Activated CD8-positive, alpha-beta memory T cell treated with anti-CD3 and anti-CD28 coated beads for 36 hours (primary cell): Measurements from ENCODE around the gene JMJD1C. TPM values are rescaled to one million over a fixed set of nuclear protein-coding genes. Genes with fewer than 3 reads are reported as not detected.
"Not testable (repeated sequence)": the region's sequence is repeated elsewhere in the genome, so short reads cannot be mapped to it uniquely, and the experiment has no call there.

Experiments
- CTCF ChIA-PET: fragments of 350-600 bp; sonication (Branson Sonifier 250); formaldehyde crosslinking; loops from one replicate; lab custom pipeline; 2021; ENCODE audit warnings: antibody characterized with exemption; lab: Charles Lee
- POLR2A ChIA-PET: fragments of 350-600 bp; sonication (Branson Sonifier 250); formaldehyde crosslinking; loops from one replicate; lab custom pipeline; 2021; ENCODE audit warnings: antibody characterized with exemption; lab: Charles Lee
- total RNA-seq, 2 experiments: library from RNA; stranded (reverse); gene quantifications; one replicate each; pipeline ENCODE4 v1.2.3, GENCODE V29; 2021

Gene JMJD1C
- total RNA-seq, 2 experiments from 2014 or later: 41.1 to 43.2 TPM

DNA sequence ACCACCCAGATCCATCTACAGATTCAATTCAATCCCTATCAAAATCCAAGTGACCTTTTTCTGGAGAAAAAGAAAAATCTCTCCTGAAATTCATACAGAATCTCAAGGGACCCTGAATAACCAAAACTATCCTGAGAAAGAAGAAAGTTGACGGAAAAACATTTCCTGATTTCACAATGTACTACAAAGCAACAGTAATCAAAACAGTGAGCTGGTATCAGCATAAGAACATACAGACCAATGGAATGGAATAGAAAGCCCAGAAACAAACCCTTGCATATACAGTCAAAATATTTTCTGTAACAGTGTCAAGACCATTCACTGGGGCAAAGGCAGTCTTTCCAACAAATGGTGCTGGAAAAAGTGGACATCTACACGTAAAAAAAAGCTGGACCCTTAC, 89.9 kb downstream of the JMJD1C start:
- ChIA-PET CTCF (no interaction called here), POLR2A (no interaction called here)

DNA sequence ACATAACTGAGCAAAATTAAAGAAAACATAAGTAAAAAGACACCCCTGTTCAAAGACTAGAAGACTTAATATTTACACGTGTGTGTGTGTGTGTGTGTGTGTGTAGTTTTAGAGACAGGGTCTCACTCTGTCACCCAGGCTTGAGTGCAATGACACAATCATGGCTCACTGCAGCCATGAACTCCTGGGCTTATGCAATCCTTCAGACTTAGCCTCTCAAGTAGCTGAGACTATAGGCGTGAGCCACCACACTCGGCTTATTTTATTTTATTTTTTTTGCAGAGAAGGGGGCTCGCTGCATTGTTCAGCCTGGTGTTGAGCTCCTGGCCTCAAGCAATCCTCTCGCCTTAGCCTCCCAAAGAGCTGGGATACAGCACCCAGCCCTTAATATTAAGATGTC, 90.3 kb downstream of the JMJD1C start:
- ChIA-PET CTCF (interaction anchor here (0.7 kb wide), 1 partner anchor 126 kb away, joined by 3 read pairs; no protein-coding TSS in a partner anchor), POLR2A (interaction anchor here (0.6 kb wide), 1 partner anchor 107 kb away, joined by 9 read pairs; no protein-coding TSS in a partner anchor)

DNA sequence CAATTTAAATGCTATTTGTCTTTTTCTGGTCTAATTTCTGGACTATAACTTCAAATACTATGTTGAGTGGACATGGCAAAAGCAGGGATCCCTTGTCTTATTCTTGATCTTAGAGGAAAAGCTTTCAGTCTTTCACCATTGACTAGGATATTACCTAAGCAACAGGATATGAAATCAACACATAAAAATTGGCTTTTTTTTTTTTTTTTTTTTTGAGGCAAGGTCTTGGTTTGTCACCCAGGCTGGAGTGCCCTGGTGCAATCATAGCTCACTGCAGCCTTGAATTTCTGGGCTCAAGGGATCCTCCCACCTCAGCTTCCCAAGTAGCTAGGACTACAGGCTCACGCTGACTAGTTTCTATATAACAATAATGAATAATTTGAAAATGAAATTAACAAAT, 90.8 kb downstream of the JMJD1C start:
- CTCF ChIA-PET: interaction anchor here (0.7 kb wide), 1 partner anchor 126 kb away, joined by 3 read pairs; no protein-coding TSS in a partner anchor

DNA sequence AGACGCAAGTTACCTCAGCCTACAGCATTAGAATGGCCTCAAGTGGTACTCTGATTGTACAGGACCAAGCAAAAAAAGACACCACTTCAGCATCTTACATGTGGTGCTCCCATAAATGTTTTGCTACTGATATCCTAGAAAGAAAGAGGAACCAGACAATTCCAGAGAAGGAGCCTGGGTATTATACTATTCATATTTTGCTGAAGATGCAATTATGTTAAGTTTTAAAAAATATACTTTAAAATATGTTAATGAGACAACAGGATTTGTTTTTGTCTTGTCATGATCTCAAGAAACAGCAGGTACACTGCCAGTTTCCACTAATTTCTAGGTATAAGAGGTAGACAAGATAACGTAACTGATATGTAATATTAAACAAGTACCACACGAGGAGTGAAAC, 92.6 kb downstream of the JMJD1C start:
- ChIA-PET POLR2A (no interaction called here), CTCF (no interaction called here)

More for the DNA sequence above, 90.8 kb downstream of the JMJD1C start:
- POLR2A ChIA-PET: interaction anchor here (0.6 kb wide), 1 partner anchor 108 kb away, joined by 9 read pairs; no protein-coding TSS in a partner anchor

DNA sequence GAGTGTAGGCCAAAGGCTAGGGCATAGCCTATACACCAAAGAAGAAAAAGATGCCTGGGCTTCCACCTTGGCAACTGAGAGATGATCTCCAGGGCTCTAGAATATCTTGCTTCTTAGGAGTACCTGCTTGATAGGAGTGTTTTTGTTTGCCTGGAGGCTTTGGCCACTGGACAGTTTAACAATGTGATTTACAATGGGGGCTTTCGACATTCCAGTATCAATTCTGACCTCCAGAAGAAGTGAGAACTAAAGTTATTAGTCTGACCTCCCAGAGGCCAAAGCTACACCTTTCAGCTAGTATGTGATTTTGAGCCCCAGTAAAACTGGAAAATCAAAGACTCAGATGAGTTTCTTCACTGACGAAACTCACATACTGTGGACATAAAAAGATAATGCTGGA, 96.1 kb downstream of the JMJD1C start:
- ChIA-PET CTCF (no interaction called here), POLR2A (no interaction called here)

DNA sequence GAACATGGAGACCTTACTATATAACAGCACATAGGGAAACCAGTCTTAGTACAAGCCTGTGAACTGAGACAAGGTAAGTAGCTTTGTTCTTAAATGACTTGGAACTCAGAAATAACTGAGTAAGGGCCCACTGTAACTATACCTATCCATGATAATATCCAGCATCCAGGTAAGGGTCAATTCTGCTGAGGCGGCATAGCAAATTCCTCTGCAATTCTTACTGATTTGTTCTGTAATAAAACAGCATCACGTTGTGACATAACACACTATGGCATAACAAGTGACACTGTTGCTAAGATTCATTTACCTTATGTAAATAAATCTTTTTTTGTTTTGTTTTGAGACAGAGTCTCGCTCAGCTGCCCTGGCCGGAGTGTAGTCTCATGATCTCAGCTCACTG, 97.4 kb downstream of the JMJD1C start:
- ChIA-PET POLR2A (no interaction called here), CTCF (no interaction called here)

DNA sequence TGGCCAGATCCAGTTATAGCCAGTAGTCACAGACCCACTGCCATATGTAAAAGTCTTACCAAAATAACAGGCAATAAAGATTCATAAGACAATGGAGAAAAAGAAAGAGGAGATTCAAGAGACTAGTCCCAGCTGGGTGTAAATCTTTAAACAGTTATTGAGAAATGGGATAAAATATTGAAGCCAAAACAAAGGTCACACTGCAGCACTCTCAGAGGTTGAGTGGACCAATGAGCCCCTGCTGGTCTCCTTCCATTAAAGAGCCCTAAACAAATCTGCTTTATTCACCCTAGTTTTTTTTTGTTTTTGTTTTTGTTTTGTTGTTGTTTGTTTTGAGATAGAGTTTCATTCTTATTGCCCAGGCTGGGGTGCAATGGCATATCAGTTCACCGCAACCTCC, 98.8 kb downstream of the JMJD1C start:
- ChIA-PET POLR2A (no interaction called here), CTCF (interaction anchor here (1.2 kb wide), 1 partner anchor 12 kb away, joined by 3 read pairs; no protein-coding TSS in a partner anchor)

DNA sequence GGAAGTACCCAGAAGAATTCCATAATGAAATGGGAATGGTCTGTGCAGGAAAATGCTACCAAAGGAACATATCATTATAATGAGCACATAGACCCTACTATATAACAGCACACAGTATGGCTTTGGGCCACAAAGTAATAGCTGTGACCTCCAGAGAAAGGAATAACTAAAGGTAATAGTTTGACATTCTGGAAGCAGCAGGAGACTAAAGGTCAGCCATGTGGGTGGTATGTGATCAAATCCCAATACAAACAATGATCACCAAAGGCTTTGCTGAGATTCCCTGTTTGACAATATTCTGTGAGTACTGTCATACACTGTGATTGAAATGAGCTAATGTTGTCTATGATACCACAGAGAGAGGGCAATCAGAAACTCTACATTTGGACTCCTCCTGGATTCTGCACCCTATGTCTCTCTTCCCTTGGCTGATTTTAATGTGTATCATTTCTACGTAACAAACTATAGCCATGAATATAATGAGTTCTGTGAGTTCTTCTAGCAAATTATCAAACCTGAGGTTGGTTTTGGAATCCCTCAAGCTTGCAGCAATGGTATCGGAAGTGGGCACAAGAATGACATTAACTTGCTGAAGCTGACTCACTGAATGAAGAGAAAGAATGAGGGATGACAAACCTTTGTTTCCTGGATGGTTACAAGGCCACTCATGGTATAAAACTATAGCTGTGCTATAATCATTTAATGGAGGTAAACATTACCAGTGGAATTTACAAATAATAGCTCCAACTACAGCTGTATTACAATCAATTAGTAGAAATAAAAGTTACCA, 99.6 kb downstream of the JMJD1C start:
- CTCF ChIA-PET: interaction anchor here (1.2 kb wide), 1 partner anchor 13 kb away, joined by 3 read pairs; no protein-coding TSS in a partner anchor
- POLR2A ChIA-PET: no interaction called here

DNA sequence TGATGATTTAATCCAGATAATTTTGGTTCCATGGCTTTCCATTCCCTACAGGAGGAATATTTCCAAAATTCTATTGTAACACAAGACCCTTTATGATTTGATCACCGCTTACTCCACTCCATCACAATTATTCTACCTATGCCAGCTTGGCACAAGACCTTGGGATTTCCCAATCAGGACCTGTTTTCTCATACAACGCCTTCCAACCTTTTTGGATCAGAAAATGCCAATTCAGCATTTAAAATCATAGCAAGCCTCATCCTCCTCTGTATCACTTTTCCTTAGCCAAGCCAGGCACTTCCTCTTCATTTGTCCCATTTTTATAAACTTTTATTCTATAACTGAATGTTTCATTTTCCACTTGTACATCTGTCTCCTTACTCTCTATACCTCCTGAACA, 100.9 kb downstream of the JMJD1C start:
- CTCF ChIA-PET: no interaction called here
- POLR2A ChIA-PET: no interaction called here

DNA sequence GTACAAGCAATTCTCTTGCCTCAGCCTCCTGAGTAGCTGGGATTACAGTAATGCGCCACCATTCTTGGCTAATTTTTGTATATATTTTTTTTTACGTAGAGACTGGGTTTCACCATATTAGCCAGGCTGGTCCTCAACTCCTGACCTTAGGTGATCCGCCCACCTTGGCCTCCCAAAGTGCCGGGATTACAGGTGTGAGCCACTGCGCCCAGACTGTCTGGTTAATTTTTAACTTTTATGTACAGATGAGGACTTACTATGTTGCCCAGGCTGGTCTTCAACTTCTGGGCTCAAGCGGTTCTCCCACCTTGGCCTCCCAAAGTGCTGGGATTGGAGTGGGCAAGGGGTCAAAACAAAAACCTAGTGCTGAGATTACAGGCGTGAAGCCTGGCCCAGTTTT, 101.8 kb downstream of the JMJD1C start:
- ChIA-PET POLR2A (no interaction called here), CTCF (no interaction called here)

DNA sequence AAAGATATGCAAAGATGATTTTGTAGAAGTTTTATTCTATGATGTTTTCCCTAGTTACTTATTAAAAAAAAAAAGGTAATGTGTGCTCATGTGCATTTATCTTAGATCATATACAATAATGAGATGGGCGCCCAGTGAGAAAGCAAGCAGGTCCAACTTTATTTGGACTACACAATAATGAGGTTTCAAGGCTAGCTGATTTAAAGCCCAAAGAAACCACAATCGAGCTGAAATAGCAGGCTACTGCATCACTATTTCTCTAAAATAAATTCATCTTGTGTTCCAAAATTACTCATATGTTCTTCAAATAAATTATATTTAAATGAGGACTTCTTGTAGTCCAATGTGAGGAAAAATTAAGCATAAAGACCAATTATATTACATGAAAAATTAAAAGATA, 110.1 kb downstream of the JMJD1C start:
- CTCF ChIA-PET: interaction anchor here (0.6 kb wide), 1 partner anchor 93 kb away, joined by 4 read pairs; no protein-coding TSS in a partner anchor
- POLR2A ChIA-PET: no interaction called here

DNA sequence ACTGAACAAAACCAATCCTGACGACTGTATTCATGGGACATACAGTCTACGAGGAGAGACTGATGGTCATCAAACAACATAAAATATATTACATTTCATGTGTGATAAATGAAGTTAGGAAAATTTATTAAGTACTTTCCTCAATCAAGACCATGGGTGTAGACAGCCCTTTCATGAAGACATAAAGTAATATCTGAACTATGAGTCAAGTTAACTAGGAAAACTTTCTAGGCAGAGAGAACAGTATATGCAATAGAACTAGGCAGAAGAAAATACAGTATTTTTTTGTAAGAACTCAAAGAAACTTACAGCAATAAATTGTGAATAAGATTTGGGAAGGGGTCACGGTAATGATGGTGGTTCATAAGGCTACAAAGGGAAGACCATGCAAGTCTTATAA, 112.8 kb downstream of the JMJD1C start:
- POLR2A ChIA-PET: no interaction called here
- CTCF ChIA-PET: no interaction called here

DNA sequence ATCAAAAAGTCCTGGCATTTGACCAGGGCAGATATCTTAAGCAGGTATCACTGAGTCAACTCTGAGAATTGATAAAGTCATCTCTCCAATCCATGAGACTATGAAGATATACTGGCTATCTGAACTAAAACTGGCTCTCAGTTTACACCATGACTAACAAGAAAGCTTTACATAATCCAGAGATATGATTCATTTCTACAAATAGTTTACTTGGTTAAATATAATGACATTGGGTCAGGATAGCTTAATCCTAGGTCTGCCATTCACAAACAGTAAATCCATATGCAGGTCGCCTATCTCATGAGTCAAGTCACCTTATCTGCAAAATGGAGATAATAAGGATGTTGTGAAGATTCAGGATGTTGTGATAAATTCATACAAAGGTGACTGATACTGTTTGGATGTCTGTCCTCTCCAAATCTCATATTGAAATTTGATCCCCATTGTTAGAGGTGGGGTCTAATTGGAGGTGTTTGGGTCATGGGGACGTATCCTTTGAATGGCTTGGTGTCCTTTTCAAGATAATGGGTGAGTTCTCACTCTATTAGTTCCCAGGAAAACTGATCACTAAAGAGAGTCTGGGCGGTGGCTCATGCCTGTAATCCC, 117.4 kb downstream of the JMJD1C start:
- ChIA-PET CTCF (no interaction called here), POLR2A (no interaction called here)

DNA sequence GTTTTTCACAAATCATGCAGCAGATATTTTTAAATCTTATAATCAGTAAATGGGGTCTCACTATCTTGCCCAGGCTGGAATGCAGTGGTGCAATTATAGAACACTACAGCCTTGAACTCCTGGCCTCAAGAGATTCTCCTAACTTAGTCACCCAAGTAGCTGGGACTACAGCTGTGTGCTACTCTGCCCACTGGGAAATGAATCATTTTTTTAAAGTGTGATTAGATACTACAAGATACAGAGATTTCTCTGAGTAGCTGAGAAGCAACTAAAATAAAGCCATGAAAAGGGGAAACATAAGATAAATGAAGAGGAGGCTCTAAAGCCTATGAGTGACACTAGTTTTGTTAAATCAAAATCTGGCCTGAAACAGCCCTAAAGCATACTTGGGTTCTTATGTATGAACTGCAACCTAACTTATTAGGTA, 119.7 kb downstream of the JMJD1C start:
- ChIA-PET CTCF (no interaction called here), POLR2A (no interaction called here)

DNA sequence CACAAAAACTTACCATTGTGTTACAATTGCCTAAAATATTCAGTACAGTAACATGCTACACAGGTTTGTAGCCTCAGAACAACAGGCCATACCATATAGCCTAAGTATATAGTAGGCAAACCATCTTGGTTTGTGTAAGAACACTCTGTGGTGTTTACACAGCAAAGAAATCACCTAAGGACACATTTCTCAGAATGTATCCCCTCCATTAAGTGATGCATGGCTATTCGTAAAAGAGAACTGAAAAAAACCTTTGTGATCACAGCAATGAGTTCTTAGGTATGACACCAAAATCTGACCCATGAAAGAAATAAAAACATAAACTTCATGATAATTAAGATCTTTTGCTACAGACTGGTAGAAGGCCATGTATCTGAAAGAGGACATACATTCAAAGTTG, 121.5 kb downstream of the JMJD1C start:
- POLR2A ChIA-PET: no interaction called here
- CTCF ChIA-PET: no interaction called here

DNA sequence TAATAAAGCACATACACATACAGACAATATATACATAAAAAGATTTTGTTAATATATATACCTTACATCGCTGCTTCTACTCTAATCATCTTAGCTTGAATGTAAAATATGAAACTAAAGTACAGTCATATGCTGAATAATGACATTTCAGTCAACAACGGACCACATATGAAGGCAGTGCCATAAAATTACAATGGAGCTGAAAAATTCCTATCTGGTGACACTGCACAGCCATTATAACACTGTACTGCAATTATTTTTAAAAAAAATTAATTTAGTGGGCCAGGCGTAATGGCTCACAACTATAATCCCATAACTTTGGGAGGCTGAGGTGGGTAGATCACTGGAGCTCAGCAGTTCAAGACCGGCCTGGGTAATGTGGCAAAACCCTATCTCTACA, 122.3 kb downstream of the JMJD1C start:
- ChIA-PET CTCF (no interaction called here), POLR2A (no interaction called here)

DNA sequence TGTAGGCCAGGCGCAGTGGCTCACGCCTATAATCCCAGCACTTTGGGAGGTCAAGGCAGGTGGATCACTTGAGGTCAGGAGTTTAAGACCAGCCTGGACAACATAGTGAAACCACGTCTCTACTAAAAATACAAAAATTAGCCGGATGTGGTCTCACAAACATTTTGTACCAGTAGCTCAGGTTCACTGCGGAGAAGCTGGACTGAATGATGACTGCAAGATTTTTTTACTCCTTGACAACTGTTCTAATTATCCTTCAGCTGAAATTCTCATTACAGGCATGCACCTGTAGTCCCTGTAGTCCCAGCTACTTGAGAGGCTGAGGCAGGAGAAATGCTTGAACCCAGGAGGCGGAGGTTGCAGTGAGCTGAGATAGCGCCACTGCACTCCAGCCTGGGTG, 126.1 kb downstream of the JMJD1C start:
- CTCF ChIA-PET, POLR2A ChIA-PET: not testable (repeated sequence)

DNA sequence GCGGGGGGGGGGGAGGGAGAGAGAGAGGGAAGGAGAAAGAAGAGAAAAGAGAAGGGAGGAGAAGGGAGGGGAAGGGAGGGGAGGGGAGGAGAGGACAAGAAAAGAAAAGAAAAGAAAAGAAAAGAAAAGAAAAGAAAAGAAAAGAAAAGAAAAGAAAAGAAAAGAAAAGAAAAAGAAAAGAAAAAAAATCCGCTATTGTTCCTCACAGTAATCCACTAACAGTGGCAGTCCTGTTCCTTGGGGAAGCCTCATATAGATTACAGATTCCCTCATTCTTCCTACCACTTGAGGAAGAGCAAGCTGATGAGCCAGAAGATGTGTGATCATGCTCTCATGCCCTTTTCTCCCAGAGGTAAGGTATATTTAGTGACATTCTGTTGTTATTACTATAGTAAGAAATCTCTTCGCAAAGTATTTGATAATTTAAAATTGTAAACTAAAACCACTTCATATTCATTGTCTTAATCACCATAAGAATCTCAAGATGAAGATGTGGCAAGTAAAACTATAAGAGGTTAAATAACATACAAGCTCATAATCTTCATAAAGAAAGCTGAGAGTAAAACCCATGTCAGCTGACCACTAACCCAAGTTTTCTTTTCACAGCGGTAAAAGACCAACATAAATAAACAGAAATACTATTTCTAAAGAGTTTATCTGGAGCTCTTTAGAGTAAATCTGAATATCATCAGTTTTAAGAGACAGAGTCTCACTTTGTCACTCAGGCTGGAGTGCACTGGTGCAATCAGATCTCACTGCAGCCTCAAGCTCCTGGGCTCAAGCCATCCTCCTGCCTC, 128.1 kb downstream of the JMJD1C start:
- CTCF ChIA-PET: no interaction called here

DNA sequence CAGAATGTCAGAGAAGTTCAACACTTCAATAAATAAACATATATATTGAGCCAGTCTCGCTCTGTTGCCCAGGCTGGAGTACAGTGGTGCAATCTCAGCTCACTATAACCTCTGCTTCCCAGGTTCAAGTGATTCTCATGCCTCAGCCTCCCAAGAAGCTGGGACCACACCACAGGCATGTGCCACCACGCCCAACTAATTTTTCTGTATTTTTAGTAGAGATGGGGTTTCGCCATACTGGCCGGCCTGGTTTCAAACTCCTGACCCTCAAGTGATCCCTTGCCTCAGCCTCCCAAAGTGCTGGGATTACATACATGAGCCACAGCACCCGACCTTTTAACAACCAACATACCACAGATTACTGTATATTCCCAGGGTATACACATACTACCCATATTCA, 134.2 kb downstream of the JMJD1C start:
- ChIA-PET CTCF (no interaction called here), POLR2A (no interaction called here)

More for the DNA sequence above, 128.1 kb downstream of the JMJD1C start:
- POLR2A ChIA-PET: no interaction called here

DNA sequence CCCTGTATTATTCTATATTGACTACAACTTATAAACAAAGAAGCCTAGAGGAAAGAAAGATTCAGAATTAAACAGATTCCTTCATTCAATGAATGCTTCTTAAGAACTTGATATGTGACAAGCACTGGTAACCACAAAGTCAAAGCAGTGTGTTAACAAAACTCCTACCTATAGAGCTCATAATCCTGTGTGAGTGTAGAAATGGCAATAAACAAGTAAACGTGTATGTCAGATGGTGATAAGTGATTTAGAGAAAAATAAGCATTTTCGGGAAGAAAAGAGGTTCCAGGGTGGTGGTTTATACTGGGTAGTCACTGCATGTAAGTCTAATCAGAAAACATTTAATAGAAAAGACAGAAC, 141.3 kb downstream of the JMJD1C start:
- ChIA-PET POLR2A (no interaction called here), CTCF (no interaction called here)
